Nephron progenitor cell (in vitro differentiated cells): Measurements from ENCODE around the gene KCNAB1.
A peak's percentile ranks its signal among the peaks of the same experiment; 100 is the strongest.

Source experiments
- DNase-seq: peaks from one replicate; pipeline ENCODE4 v3.0.0; 2021
- H3K27ac Mint-ChIP-seq: 2 replicates; pipeline ENCODE4 v1.8.0; 2021; ENCODE audit warnings: mild to moderate bottlenecking, moderate library complexity, mixed read lengths
- H3K27me3 Mint-ChIP-seq: 2 replicates; pipeline ENCODE4 v1.8.0; 2021; ENCODE audit warnings: mild to moderate bottlenecking, low read depth, mixed read lengths; ENCODE audit not compliant: poor library complexity
- H3K36me3 Mint-ChIP-seq: 2 replicates; pipeline ENCODE4 v1.8.0; 2021; ENCODE audit warnings: low read depth, mixed read lengths
- H3K4me1 Mint-ChIP-seq: 2 replicates; pipeline ENCODE4 v1.8.0; 2021; ENCODE audit warnings: mixed read lengths
- H3K4me3 Mint-ChIP-seq: 2 replicates; pipeline ENCODE4 v1.8.0; 2021; ENCODE audit warnings: mild to moderate bottlenecking, moderate library complexity, mixed read lengths
- H3K9me3 Mint-ChIP-seq: 2 replicates; pipeline ENCODE4 v1.8.0; 2021; ENCODE audit warnings: mild to moderate bottlenecking, moderate library complexity, mixed read lengths
- TF ChIP-seq, protein P1 (sequence below): fragments of 200-600 bp; sonication (generic); IDR thresholded peaks from 2 replicates; pipeline ENCODE4 v1.5.0; 2021; ENCODE audit warnings: antibody characterized with exemption

KCNAB1 gene

DNA sequence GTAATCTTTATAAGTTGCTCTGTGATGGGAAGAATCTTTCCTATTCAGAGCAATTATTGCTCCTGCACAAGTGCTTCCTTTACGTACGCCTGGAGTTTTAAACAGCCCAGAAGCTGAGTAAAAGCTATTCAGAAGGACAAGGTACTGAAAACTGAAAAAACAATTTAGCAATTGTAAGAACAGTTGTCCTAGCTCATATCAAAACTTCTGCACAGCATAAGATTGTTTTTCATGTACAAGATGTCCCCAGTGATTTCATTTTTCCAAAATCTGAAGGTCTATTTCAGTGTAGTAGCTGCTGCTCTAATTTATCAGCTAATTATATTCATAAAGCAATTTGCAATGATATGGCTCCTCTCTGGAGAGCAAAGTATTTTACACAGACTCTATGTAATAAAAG lies 23.7 kb downstream of the KCNAB1 start:
- peaks cover 4% of the 10 kb centered on the region for H3K4me1 Mint-ChIP-seq
- DNase-seq: no peak
- TF ChIP-seq, protein P1, sequence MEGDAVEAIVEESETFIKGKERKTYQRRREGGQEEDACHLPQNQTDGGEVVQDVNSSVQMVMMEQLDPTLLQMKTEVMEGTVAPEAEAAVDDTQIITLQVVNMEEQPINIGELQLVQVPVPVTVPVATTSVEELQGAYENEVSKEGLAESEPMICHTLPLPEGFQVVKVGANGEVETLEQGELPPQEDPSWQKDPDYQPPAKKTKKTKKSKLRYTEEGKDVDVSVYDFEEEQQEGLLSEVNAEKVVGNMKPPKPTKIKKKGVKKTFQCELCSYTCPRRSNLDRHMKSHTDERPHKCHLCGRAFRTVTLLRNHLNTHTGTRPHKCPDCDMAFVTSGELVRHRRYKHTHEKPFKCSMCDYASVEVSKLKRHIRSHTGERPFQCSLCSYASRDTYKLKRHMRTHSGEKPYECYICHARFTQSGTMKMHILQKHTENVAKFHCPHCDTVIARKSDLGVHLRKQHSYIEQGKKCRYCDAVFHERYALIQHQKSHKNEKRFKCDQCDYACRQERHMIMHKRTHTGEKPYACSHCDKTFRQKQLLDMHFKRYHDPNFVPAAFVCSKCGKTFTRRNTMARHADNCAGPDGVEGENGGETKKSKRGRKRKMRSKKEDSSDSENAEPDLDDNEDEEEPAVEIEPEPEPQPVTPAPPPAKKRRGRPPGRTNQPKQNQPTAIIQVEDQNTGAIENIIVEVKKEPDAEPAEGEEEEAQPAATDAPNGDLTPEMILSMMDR: no peak
- no peak overlapping the region for H3K27ac Mint-ChIP-seq
- no peaks in the 10 kb centered on the region for H3K36me3 Mint-ChIP-seq
- no peak overlapping the region for H3K4me3 Mint-ChIP-seq
- H3K9me3 Mint-ChIP-seq: no peaks in the 10 kb centered on the region
- peaks cover 9% of the 10 kb centered on the region for H3K27me3 Mint-ChIP-seq

DNA sequence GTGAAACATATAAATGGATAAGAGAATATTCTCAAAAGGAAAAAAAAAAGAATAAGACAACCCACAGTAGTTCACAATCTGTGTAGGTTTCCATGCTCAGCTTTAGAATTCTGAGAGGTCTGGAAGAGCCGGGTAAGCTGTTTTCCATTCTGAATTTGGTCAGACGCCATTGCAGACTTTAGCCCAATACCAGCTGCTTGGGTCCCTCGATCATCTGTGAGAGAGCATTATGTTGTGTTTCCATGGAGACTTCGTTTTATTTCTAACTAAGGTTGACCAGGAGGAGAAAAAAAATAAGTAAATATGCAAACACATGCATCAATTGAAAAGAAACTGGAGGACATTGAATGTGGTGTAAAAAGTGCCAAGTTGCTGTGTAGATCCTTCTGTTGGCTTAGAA lies 25.5 kb downstream of the KCNAB1 start:
- Mint-ChIP-seq H3K4me3 (no peak overlapping the region), H3K4me1 (peaks cover 22% of the 10 kb centered on the region), H3K27ac (no peak overlapping the region), H3K36me3 (no peaks in the 10 kb centered on the region), H3K27me3 (peaks cover 9% of the 10 kb centered on the region), H3K9me3 (no peaks in the 10 kb centered on the region)
- TF ChIP-seq, protein P1: no peak
- no peak for DNase-seq

DNA sequence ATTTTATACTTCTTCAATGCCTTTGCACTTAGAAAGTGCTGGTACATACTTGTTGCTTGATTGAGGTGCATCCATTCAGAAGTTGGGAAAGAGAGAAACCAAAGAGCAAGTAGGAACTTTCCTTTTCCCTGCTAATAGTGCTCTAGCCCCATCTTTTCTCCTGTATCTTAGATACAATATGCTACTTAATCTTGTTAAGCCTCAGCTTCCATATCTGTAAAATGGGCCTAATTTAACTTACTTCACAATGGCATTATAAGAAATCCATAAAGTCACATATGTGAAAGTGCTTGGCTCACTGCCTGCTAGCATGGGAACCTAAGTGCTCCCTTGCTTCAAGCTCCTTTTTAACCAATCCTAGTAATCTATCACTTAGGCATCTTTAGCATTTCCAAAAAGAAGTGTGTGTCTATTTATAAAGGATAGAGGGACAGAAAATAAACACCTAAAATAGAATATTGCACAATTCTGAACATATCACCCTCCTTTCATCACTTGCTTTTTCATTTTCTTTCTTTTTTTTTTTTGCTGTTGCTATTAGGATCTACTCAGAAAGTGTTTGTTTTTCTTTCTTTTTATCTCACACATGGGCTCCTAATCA lies 28.1 kb downstream of the KCNAB1 start:
- Mint-ChIP-seq H3K36me3 (no peaks in the 10 kb centered on the region), H3K27ac (no peak overlapping the region), H3K9me3 (no peaks in the 10 kb centered on the region), H3K27me3 (peaks cover under 1% of the 10 kb centered on the region), H3K4me1 (peaks cover 47% of the 10 kb centered on the region), H3K4me3 (no peak overlapping the region)
- no peak for DNase-seq
- TF ChIP-seq, protein P1: no peak

DNA sequence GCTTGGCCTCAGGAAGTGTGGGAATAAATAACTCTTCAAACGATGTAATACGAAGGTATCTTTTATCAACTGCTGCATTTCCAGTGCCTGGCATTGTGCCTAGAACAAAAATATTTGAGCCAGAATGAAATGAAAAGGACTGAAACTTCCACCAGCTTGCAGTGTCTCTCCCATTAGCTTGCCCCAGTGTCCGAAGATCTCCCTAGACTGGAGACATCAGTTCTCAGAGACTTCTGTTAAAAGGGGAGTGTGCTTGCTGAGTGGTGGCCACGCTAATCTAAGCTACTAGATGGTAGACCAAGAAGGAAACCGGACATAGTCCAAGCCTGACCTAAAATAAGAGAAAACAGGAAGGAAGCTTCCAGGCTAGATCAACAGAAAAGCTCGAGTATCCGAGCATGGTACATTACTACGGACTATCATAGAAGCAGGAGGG lies 28.6 kb downstream of the KCNAB1 start:
- Mint-ChIP-seq H3K4me3 (no peak overlapping the region), H3K36me3 (no peaks in the 10 kb centered on the region), H3K4me1 (peaks cover 51% of the 10 kb centered on the region), H3K27ac (no peak overlapping the region), H3K27me3 (no peaks in the 10 kb centered on the region), H3K9me3 (peaks cover 3% of the 10 kb centered on the region)
- TF ChIP-seq, protein P1: no peak
- DNase-seq: no peak

DNA sequence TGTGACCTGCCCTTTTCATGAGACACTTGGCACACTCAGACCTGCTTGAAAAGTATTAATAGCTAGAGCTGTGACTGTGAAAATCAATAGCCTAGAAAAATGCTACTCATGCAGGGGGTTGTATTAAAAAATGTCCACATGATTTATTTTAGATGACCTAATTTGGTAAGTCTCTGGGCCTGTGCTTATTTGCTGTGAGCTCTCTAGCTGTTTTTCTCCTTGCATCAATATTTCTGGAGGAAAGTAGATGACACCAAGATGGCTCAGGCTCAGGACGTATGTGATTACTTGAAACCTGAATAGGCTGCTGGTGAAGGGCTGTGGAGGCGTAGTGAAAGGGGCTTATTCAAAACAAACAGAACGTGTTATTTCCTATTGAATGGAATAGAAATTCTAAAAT lies 29.5 kb downstream of the KCNAB1 start:
- H3K4me1 Mint-ChIP-seq: peaks cover 52% of the 10 kb centered on the region
- H3K27ac Mint-ChIP-seq: peak overlapping the region; percentile 74
- TF ChIP-seq, protein P1: no peak
- H3K27me3 Mint-ChIP-seq: no peaks in the 10 kb centered on the region
- DNase-seq: no peak
- peak overlapping the region; percentile 17 for H3K4me3 Mint-ChIP-seq
- H3K9me3 Mint-ChIP-seq: peaks cover 12% of the 10 kb centered on the region
- peaks cover under 1% of the 10 kb centered on the region for H3K36me3 Mint-ChIP-seq

DNA sequence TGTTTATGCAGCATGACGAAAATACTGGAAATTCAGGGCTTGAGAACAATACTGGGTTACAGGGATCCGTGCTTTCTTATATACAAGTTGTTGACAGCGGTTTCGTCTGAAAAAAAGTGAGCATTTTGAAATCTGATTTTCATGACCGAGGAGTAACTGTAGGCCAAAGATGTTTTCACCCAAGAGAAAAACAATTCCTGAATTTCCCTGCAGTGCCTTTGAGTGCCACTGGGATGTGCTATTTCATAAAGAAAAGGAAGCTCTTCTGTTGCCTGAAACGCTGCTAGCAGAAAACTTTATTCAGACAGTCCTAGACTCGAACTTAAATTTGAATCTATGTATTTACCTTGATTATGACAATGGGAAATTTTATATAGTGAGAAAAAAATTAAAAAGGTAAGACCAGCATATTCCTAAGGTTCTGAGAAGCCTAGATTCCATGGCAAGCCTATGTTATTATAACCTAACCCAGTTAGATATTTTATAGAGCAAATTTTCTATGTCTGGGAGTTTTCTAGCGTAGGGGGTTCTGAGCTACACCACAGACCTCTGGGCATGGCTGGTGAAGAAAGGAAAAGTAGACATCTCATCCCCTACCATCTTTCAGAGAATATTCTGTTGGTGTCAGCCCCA lies 30.2 kb downstream of the KCNAB1 start:
- peaks cover 19% of the 10 kb centered on the region for H3K9me3 Mint-ChIP-seq
- H3K27ac Mint-ChIP-seq: no peak overlapping the region
- TF ChIP-seq, protein P1: peak; percentile 87
- H3K27me3 Mint-ChIP-seq: no peaks in the 10 kb centered on the region
- H3K4me3 Mint-ChIP-seq: no peak overlapping the region
- H3K4me1 Mint-ChIP-seq: peaks cover 52% of the 10 kb centered on the region
- H3K36me3 Mint-ChIP-seq: peaks cover 7% of the 10 kb centered on the region
- DNase-seq: peak; percentile 55
